Neural cell (in vitro differentiated cells): Measurements from ENCODE around the gene PSMA6. TPM values are rescaled to one million over a fixed set of nuclear protein-coding genes. Genes with fewer than 3 reads are reported as not detected.

Experiments
- H2AFZ ChIP-seq: fragments of 200-600, 300-800 bp; sonication (generic), shearing (Covaris generic); 2 replicates; pipeline ENCODE4 v1.6.0; 2014; ENCODE audit warnings: low read depth, mild to moderate bottlenecking, antibody characterized with exemption, low read length, moderate library complexity
- H3F3A ChIP-seq: fragments of 200-600 bp; shearing (Covaris generic); 2 replicates; pipeline ENCODE4 v1.6.1; 2016; ENCODE audit warnings: mild to moderate bottlenecking, moderate library complexity, mixed read lengths, antibody characterized with exemption, low read length; ENCODE audit not compliant: insufficient read depth, poor library complexity, severe bottlenecking
- H3K27ac ChIP-seq: fragments of 200-600, 300-800 bp; sonication (generic), shearing (Covaris generic); 2 replicates; pipeline ENCODE4 v1.5.1; 2014; ENCODE audit warnings: mild to moderate bottlenecking, low read length, moderate library complexity
- H3K27me3 ChIP-seq: fragments of 300-800, 200-600 bp; sonication (generic), shearing (Covaris generic); 2 replicates; pipeline ENCODE4 v1.6.0; 2014; ENCODE audit warnings: mild to moderate bottlenecking, low read depth, low read length, moderate library complexity; ENCODE audit not compliant: insufficient read depth
- H3K36me3 ChIP-seq: fragments of 300-800, 200-600 bp; sonication (generic), shearing (Covaris generic); 2 replicates; pipeline ENCODE4 v1.5.1; 2014; ENCODE audit warnings: mild to moderate bottlenecking, antibody characterized with exemption, low read length, moderate library complexity; ENCODE audit not compliant: insufficient read depth
- H3K4me2 ChIP-seq: fragments of 300-800, 200-600 bp; sonication (generic), shearing (Covaris generic); 2 replicates; pipeline ENCODE4 v1.6.0; 2014; ENCODE audit warnings: mild to moderate bottlenecking, low read length
- H3K4me3 ChIP-seq: fragments of 300-800, 200-600 bp; sonication (generic), shearing (Covaris generic); 2 replicates; pipeline ENCODE4 v1.5.1; 2014; ENCODE audit warnings: mild to moderate bottlenecking, low read length, moderate library complexity
- H3K79me2 ChIP-seq: fragments of 200-600 bp; shearing (Covaris generic); replicated peaks from 2 replicates; pipeline ENCODE4 v1.6.0; 2014; ENCODE audit warnings: mild to moderate bottlenecking, low read length, moderate library complexity; ENCODE audit not compliant: insufficient read depth
- H3K9ac ChIP-seq: fragments of 300-800, 200-600 bp; sonication (generic), shearing (Covaris generic); 2 replicates; pipeline ENCODE4 v1.6.1; 2016; ENCODE audit warnings: mild to moderate bottlenecking, low read length, mixed read lengths
- H3K9me2 ChIP-seq: fragments of 200-600 bp; shearing (Covaris generic); 2 replicates; pipeline ENCODE4 v1.6.1; 2016; ENCODE audit warnings: mild to moderate bottlenecking, low read length, mixed read lengths; ENCODE audit not compliant: insufficient read depth
- H3K9me3 ChIP-seq: fragments of 200-600, 300-800 bp; sonication (generic), shearing (Covaris generic); 2 replicates; pipeline ENCODE4 v1.6.1; 2016; ENCODE audit warnings: mild to moderate bottlenecking, mixed run types, low read length, moderate library complexity, mixed read lengths
- H4K20me1 ChIP-seq: fragments of 200-600 bp; shearing (Covaris generic); 2 replicates; pipeline ENCODE4 v1.6.1; 2016; ENCODE audit warnings: mild to moderate bottlenecking, mixed run types; ENCODE audit not compliant: insufficient read depth
- CTCF ChIP-seq: fragments of 450-650 bp; IDR thresholded peaks from 2 replicates; pipeline ENCODE4 v1.5.1; 2014; ENCODE audit warnings: antibody characterized with exemption, mild to moderate bottlenecking, moderate library complexity; ENCODE audit not compliant: poor library complexity, severe bottlenecking
- EP300 ChIP-seq: fragments of 450-650 bp; conservative IDR thresholded peaks from 2 replicates; pipeline ENCODE4 v1.6.1; 2014; ENCODE audit warnings: antibody characterized with exemption, mild to moderate bottlenecking, moderate library complexity; ENCODE audit not compliant: poor library complexity, severe bottlenecking
- EZH2 ChIP-seq: fragments of 200-600, 300-800 bp; shearing (Covaris generic), sonication (generic); IDR thresholded peaks from 2 replicates; pipeline ENCODE4 v1.6.1; 2014; ENCODE audit warnings: antibody characterized with exemption, low read length, borderline replicate concordance, mild to moderate bottlenecking; ENCODE audit not compliant: insufficient read depth, poor library complexity, severe bottlenecking
- MXI1 ChIP-seq: fragments of 450-650 bp; conservative IDR thresholded peaks from 2 replicates; pipeline ENCODE4 v1.6.1; 2014; ENCODE audit warnings: antibody characterized with exemption, mild to moderate bottlenecking; ENCODE audit not compliant: poor library complexity, severe bottlenecking
- POLR2AphosphoS5 ChIP-seq: IDR thresholded peaks from 2 replicates; pipeline ENCODE4 v1.6.1; 2012
- RAD21 ChIP-seq: fragments of 450-650 bp; conservative IDR thresholded peaks from 2 replicates; pipeline ENCODE4 v1.6.1; 2014; ENCODE audit warnings: antibody characterized with exemption, mild to moderate bottlenecking, moderate library complexity
- REST ChIP-seq: IDR thresholded peaks from 2 replicates; pipeline ENCODE4 v1.6.1; 2012; ENCODE audit warnings: borderline replicate concordance
- SMC3 ChIP-seq: fragments of 450-650 bp; conservative IDR thresholded peaks from 2 replicates; pipeline ENCODE4 v1.6.1; 2014; ENCODE audit warnings: antibody characterized with exemption, mild to moderate bottlenecking, moderate library complexity; ENCODE audit not compliant: poor library complexity
- TAF1 ChIP-seq: IDR thresholded peaks from 2 replicates; pipeline ENCODE4 v1.6.1; 2012; ENCODE audit warnings: low read depth
- polyA plus RNA-seq: library from polyadenylated mRNA; depleted of rRNA; stranded (reverse); fragments of >200 nt; gene quantifications from 2 replicates; pipeline ENCODE4 v1.2.3, GENCODE V29; 2014

PSMA6 gene
- polyA plus RNA-seq, 1 donor from 2014 or later = 405 TPM

GRCh38 chr14:35295845-35296161 lies 3.6 kb downstream of the PSMA6 start:
- Histone ChIP-seq H3K9me2 (no peaks in the 10 kb centered on the region), H3K9me3 (no peaks in the 10 kb centered on the region), H3K9ac (no peak overlapping the region), H3K79me2 (peaks cover 71% of the 10 kb centered on the region), H3K27me3 (no peaks in the 10 kb centered on the region), H3K4me2 (no peak overlapping the region), H3K36me3 (no peaks in the 10 kb centered on the region), H4K20me1 (no peaks in the 10 kb centered on the region), H3F3A (no peaks in the 10 kb centered on the region), H3K27ac (no peak overlapping the region), H3K4me3 (no peak overlapping the region), H2AFZ (no peak overlapping the region)
- TF ChIP-seq CTCF (no peak), POLR2AphosphoS5 (no peak), MXI1 (no peak), SMC3 (no peak), EZH2 (no peak), RAD21 (no peak), EP300 (no peak), REST (no peak), TAF1 (no peak)

- Histone ChIP-seq H3K9me3 (no peaks in the 10 kb centered on the region), H3K4me2 (no peak overlapping the region), H3K36me3 (no peaks in the 10 kb centered on the region), H3K27ac (no peak overlapping the region), H3K4me3 (no peak overlapping the region), H3K79me2 (peaks cover 76% of the 10 kb centered on the region), H4K20me1 (no peaks in the 10 kb centered on the region), H3K27me3 (no peaks in the 10 kb centered on the region), H3F3A (no peaks in the 10 kb centered on the region), H3K9me2 (no peaks in the 10 kb centered on the region), H2AFZ (no peak overlapping the region), H3K9ac (no peak overlapping the region)
- TF ChIP-seq MXI1 = no peak
- no peak for TF ChIP-seq SMC3
- TF ChIP-seq TAF1 = no peak
- no peak for TF ChIP-seq CTCF
Measured at GRCh38 chr14:35296545-35296944, 4.4 kb downstream of the PSMA6 start.
